ENCODE data around the gene PARL.

- no peak for TF ChIP-seq CTCF (IDR thresholded peaks at IDR 0.05; ENCODE audit: extremely low read depth in 1 of 2, insufficient read depth in 1 of 2, low read depth in 1 of 2, low read length in 2 of 2)
- no peak for TF ChIP-seq MAX (IDR thresholded peaks at IDR 0.05; ENCODE audit: insufficient read depth, insufficient read length)
- no peak for TF ChIP-seq POLR2A (IDR thresholded peaks at IDR 0.05; ENCODE audit: low read depth, low read length)
- TF ChIP-seq FOS (IDR thresholded peaks at IDR 0.05; ENCODE audit: borderline replicate concordance, insufficient read depth, low read length): no peak
Observed at GRCh38 chr3:183892610-183893214, 8.0 kb upstream of the PARL start.

Measured in endothelial cell of umbilical vein (primary cell).